Stimulated activated effector memory CD8-positive, alpha-beta T cell treated with anti-CD3 and anti-CD28 coated beads, Interleukin-12 subunit alpha, Interleukin-12 subunit beta, amount 100 ng/mL, for 72 hours (primary cell): ENCODE measurements around the gene ASH1L.
A peak's percentile ranks its signal among the peaks of the same experiment; 100 is the strongest.
"Not testable (repeated sequence)": the region's sequence is repeated elsewhere in the genome, so short reads cannot be mapped to it uniquely, and the experiment has no call there.

Experiments
- ATAC-seq: fragments of 150-1000 bp; cut with Tn5 transposase; 2 replicates; pipeline ENCODE4 v1.10.0; 2021
- DNase-seq, 2 donors: peaks; one replicate each; pipeline ENCODE4 v3.0.0; 2021 to 2022; ENCODE audit warnings: low spot score in 2 of 2
- H3K27ac Mint-ChIP-seq: one replicate; pipeline ENCODE4 v1.8.0; 2022; ENCODE audit warnings: mild to moderate bottlenecking, mixed read lengths
- H3K36me3 Mint-ChIP-seq: one replicate; pipeline ENCODE4 v1.8.0; 2022; ENCODE audit warnings: mild to moderate bottlenecking, mixed read lengths
- H3K4me1 Mint-ChIP-seq: one replicate; pipeline ENCODE4 v1.8.0; 2022; ENCODE audit warnings: mixed read lengths
- H3K4me3 Mint-ChIP-seq: one replicate; pipeline ENCODE4 v1.8.0; 2022; ENCODE audit warnings: mild to moderate bottlenecking, mixed read lengths
- H3K9me3 Mint-ChIP-seq: one replicate; pipeline ENCODE4 v1.8.0; 2022; ENCODE audit warnings: mixed read lengths

ASH1L gene

GRCh38 chr1:155307247-155307740, 255.3 kb downstream of the ASH1L start:
- peak overlapping the region; percentile 96 for H3K4me3 Mint-ChIP-seq
- no peak overlapping the region for H3K27ac Mint-ChIP-seq
- H3K36me3 Mint-ChIP-seq: peaks cover 44% of the 10 kb centered on the region
- peaks cover 25% of the 10 kb centered on the region for H3K4me1 Mint-ChIP-seq
- ATAC-seq (no peak), DNase-seq (no peak)
- H3K9me3 Mint-ChIP-seq: no peaks in the 10 kb centered on the region

- DNase-seq: no peak
- H3K4me1 Mint-ChIP-seq: peaks cover 11% of the 10 kb centered on the region
- H3K36me3 Mint-ChIP-seq: peaks cover 30% of the 10 kb centered on the region
- ATAC-seq: no peak
- peak overlapping the region; percentile 35 for H3K27ac Mint-ChIP-seq
- H3K9me3 Mint-ChIP-seq: no peaks in the 10 kb centered on the region
- H3K4me3 Mint-ChIP-seq: no peak overlapping the region
These were observed 256.7 kb downstream of the ASH1L start for GRCh38 chr1:155305881-155306391.

- H3K36me3 Mint-ChIP-seq: peaks cover 17% of the 10 kb centered on the region
- no peak overlapping the region for H3K4me3 Mint-ChIP-seq
These were observed 258.0 kb downstream of the ASH1L start for GRCh38 chr1:155304558-155305063.

GRCh38 chr1:155301342-155301841, 261.2 kb downstream of the ASH1L start, which contains the start of gene PKLR:
Gene PKLR, minus strand, starts transcription at chr1:155301438. Its CDS starts 43 bp downstream, at chr1:155301395.
- H3K9me3 Mint-ChIP-seq: no peaks in the 10 kb centered on the region
- no peak for DNase-seq

More at GRCh38 chr1:155304558-155305063, 258.0 kb downstream of the ASH1L start:
- ATAC-seq (no peak), DNase-seq (no peak)
- Mint-ChIP-seq H3K9me3 (no peaks in the 10 kb centered on the region), H3K4me1 (peaks cover 3% of the 10 kb centered on the region), H3K27ac (peak overlapping the region; percentile 70)

DNA sequence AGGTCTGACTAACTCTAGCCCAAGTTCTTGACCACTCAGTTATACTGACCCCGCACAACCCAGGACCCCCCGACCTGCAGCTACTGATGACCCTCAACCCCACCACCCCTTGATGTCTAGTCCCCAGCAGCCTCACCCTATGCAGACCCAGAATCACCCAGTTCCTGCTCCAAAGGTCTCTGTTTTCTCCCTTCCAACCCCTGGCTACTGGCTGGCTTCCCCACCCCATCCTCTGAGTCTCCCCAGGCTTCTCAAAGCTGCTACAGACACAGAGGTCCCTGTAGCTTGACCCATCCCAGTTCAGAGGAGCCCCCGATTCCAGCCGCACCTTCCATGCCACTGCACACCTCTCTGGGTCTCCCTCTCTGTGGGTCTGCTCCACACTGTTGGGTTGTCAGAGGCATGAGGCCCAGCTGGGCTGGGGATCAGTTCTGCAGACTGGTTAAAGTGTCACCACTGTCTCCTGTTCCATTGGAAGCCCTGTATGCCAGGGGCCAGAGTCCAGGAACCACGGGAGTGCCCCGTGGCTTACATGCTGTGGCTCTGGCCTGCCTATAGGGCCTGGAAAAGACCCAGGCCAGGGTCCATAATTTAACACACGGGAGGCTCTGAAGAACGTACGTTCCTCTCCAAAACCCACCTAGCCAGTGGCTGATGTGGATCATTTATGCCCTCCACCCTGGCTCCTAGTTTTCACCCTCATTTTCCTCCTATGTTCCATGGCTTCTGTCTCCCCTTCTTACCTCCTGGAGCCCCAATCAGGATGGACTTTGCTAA, 261.9 kb downstream of the ASH1L start:
- DNase-seq (no peak), ATAC-seq (no peak)
- Mint-ChIP-seq H3K27ac (no peak overlapping the region), H3K36me3 (no peaks in the 10 kb centered on the region), H3K4me3 (no peak overlapping the region), H3K4me1 (no peaks in the 10 kb centered on the region), H3K9me3 (no peaks in the 10 kb centered on the region)

More at GRCh38 chr1:155301342-155301841, 261.2 kb downstream of the ASH1L start, which contains the start of gene PKLR:
- no peak for ATAC-seq
- no peaks in the 10 kb centered on the region for H3K36me3 Mint-ChIP-seq
- H3K4me3 Mint-ChIP-seq: no peak within 1 kb of the TSS
- H3K27ac Mint-ChIP-seq: no peak within 1 kb of the TSS
- H3K4me1 Mint-ChIP-seq: no peaks in the 10 kb centered on the region

GRCh38 chr1:155300024-155300423, 262.6 kb downstream of the ASH1L start:
- H3K4me1 Mint-ChIP-seq: peaks cover under 1% of the 10 kb centered on the region
- ATAC-seq (no peak), DNase-seq (no peak)
- H3K9me3 Mint-ChIP-seq: no peaks in the 10 kb centered on the region
- no peaks in the 10 kb centered on the region for H3K36me3 Mint-ChIP-seq
- H3K4me3 Mint-ChIP-seq: no peak overlapping the region
- H3K27ac Mint-ChIP-seq: no peak overlapping the region

GRCh38 chr1:155297384-155297783, 265.2 kb downstream of the ASH1L start:
- ATAC-seq (no peak), DNase-seq (no peak)
- Mint-ChIP-seq H3K9me3 (no peaks in the 10 kb centered on the region), H3K36me3 (no peaks in the 10 kb centered on the region), H3K4me1 (peaks cover 6% of the 10 kb centered on the region), H3K27ac (no peak overlapping the region), H3K4me3 (no peak overlapping the region)

DNA sequence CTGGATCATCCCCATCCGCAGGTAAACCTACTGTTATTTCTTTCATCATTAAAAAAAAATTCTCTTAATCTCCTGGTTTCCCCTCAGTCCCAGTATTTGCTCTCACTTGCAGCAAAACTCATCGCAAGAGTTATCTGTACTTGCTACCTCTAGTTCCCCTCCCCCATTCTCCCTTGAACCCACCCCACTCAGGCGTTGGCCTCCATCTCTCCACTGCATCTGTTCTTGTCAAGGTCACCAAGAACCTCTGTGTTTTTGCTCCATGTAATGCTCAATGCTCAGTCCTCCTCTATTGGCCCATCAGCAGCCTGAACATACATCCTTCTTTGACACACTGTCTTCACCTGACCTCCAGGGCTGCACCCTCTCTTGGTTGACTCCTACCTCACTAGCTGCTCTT, 265.9 kb downstream of the ASH1L start:
- Mint-ChIP-seq H3K36me3 (no peaks in the 10 kb centered on the region), H3K9me3 (no peaks in the 10 kb centered on the region), H3K4me3 (no peak overlapping the region)

DNA sequence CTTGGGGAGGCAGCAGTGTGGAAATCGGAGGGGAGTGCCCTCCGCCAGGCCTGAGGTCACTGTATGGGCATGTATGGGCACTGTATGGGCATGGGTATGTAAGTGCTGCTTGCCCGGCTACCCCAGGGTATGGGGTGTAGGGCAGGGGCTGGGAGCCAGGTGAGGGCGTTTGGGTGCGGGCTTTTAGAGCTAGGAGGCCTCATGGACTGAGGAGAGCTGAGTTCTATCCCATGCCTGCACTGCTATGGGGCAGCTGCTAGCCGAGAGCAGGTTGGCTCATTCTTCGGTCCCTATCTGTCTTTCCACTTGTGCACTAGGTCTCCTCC, 266.7 kb downstream of the ASH1L start:
- no peak overlapping the region for H3K27ac Mint-ChIP-seq
- peaks cover 6% of the 10 kb centered on the region for H3K4me1 Mint-ChIP-seq
- no peak for DNase-seq
- no peaks in the 10 kb centered on the region for H3K36me3 Mint-ChIP-seq
- H3K9me3 Mint-ChIP-seq: no peaks in the 10 kb centered on the region
- no peak overlapping the region for H3K4me3 Mint-ChIP-seq
- peak; percentile 19 for ATAC-seq

More for the DNA sequence above, 265.9 kb downstream of the ASH1L start:
- no peak for DNase-seq
- no peak overlapping the region for H3K27ac Mint-ChIP-seq
- peaks cover 6% of the 10 kb centered on the region for H3K4me1 Mint-ChIP-seq
- ATAC-seq: no peak

DNA sequence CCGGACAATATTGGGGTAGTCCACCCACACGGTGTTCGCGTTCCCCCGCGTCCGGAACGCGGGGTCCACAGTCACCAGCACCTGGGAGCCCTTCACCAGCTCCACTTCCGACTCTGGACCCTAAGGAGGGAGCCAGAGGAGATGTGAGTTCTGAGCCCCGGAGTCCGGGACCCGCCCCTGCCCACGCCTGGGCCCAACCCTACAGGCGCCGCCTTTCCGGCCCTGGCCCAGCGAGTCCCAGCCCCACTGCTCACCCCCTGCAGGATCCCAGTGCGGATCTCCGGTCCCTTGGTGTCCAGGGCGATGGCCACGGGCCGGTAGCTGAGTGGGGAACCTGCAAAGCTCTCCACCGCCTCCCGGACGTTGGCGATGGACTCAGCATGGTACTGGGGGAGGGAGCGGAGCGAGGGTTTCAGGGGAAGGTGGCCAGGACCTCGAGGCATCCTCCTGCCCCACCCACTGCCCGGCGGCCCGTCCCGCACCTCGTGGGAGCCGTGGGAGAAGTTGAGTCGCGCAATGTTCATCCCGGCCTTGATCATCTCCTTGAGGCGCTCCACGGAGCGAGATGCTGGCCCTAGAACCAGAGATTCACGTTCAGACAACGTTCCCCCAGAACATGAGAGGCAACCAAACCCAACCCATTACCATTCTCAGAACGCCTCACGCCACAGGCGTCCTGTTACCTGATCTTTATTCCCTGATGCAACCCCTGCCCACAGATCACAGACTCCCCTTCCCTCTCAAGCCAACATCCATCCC, 267.2 kb downstream of the ASH1L start:
- no peaks in the 10 kb centered on the region for H3K9me3 Mint-ChIP-seq
- no peak overlapping the region for H3K27ac Mint-ChIP-seq
- H3K36me3 Mint-ChIP-seq: no peaks in the 10 kb centered on the region
- H3K4me1 Mint-ChIP-seq: peaks cover 6% of the 10 kb centered on the region
- ATAC-seq (peak; percentile 54), DNase-seq (no peak)
- peak overlapping the region; percentile 32 for H3K4me3 Mint-ChIP-seq

DNA sequence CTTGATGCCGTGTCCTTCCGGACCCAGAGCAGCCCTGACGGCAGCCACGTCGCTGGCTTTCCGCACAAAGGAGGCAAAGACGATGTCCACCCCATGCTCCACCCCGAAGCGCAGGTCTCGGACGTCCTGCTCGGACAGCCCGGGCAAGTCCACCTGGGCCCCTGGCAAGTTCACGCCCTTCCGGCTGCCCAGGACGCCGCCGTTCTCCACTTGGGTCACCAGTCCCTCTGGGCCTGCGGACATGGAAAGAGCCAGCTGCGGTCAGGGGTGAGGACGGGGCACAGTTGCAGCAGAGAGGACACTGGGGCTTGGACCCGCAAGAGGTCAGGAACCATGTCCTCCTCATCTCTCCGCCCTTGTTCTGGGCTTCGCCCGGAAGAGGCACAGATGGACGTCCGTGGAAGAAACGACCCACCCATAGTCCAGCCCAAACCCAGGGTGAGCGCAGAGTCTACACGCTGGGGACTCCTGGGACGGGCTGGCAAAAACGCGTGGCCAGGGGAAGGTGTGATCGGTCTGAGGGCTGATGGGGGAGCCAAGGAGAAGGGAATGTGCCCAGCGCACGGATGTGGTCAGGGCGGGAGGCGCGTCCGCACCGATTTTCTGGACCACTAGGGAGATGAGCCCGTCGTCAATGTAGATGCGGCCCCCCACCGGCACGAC, 268.0 kb downstream of the ASH1L start:
- DNase-seq (no peak), ATAC-seq (no peak)
- Mint-ChIP-seq H3K27ac (no peak overlapping the region), H3K36me3 (no peaks in the 10 kb centered on the region), H3K4me3 (peak overlapping the region; percentile 32), H3K9me3 (no peaks in the 10 kb centered on the region), H3K4me1 (peaks cover 6% of the 10 kb centered on the region)

DNA sequence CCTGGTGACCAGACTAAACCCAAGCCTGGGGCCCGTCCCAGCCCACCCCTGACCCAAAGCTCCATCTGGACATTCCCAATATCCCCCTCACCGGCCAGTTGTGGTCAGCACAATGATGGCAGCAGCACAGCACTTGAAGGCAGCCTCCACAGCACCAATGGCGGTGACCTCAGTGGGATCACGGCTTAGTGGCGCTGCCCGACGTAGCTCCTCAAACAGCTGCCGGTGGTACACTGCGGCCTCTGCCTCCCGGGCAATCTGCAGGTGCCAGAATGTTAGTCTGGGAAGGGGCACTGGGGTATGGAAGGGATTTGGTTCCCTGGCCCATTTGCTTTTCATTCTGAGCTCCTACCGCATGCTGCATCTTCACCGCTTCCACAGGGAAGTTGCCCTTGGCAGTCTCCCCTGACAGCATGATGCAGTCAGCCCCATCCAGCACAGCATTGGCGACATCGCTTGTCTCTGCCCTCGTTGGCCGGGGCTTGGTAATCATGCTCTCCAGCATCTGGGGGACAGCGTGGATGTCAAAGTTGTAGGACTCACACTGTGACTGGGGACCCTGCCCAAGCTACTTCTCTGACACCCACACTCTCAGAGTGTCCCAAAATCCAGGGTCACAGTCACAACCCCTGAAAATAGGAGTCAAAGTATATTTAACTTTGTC, 269.4 kb downstream of the ASH1L start:
- peaks cover 6% of the 10 kb centered on the region for H3K4me1 Mint-ChIP-seq
- no peak overlapping the region for H3K4me3 Mint-ChIP-seq
- H3K9me3 Mint-ChIP-seq: no peaks in the 10 kb centered on the region
- no peak overlapping the region for H3K27ac Mint-ChIP-seq
- ATAC-seq (no peak), DNase-seq (no peak)
- no peaks in the 10 kb centered on the region for H3K36me3 Mint-ChIP-seq

DNA sequence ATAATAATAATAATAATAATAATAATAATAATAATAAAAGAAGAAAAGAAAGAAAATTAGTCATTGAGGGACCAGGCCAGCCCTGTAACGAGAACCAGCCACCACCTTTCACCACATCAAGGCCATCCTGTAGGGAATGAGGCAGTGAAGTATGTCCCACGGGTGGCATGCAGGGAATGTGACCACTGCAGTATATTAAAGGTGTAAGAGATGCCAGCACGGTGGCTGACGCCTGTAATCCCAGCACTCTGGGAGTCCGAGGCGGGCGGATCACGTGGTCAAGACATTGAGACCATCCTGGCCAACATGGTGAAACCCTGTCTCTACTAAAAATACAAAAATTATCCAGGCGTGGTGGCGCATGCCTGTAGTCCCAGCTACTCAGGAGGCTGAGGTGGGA, 271.6 kb downstream of the ASH1L start:
- not testable (repeated sequence) for H3K4me3 Mint-ChIP-seq, ATAC-seq, DNase-seq, H3K9me3 Mint-ChIP-seq, H3K36me3 Mint-ChIP-seq, H3K27ac Mint-ChIP-seq, H3K4me1 Mint-ChIP-seq

GRCh38 chr1:155287987-155288543, 274.5 kb downstream of the ASH1L start:
- no peak for DNase-seq
- H3K4me3 Mint-ChIP-seq: no peak overlapping the region

More at GRCh38 chr1:155287987-155288543, 274.5 kb downstream of the ASH1L start:
- Mint-ChIP-seq H3K27ac (no peak overlapping the region), H3K4me1 (no peaks in the 10 kb centered on the region), H3K9me3 (no peaks in the 10 kb centered on the region), H3K36me3 (no peaks in the 10 kb centered on the region)
- ATAC-seq: no peak
